Glutamatergic neuron (in vitro differentiated cells): ENCODE measurements around the gene PJA2. TPM values are rescaled to one million over a fixed set of nuclear protein-coding genes. Genes with fewer than 3 reads are reported as not detected.

ENCODE experiments used
- DNase-seq: peaks from one replicate; pipeline ENCODE4 v3.0.0; 2022
- H3K27ac Mint-ChIP-seq: one replicate; pipeline ENCODE4 v1.8.0; 2020; ENCODE audit warnings: mild to moderate bottlenecking, mixed read lengths, inconsistent platforms; ENCODE audit not compliant: unreplicated experiment
- H3K27me3 Mint-ChIP-seq: one replicate; pipeline ENCODE4 v1.8.0; 2020; ENCODE audit warnings: mild to moderate bottlenecking, moderate library complexity, mixed read lengths, inconsistent platforms; ENCODE audit not compliant: unreplicated experiment
- H3K36me3 Mint-ChIP-seq: one replicate; pipeline ENCODE4 v1.8.0; 2020; ENCODE audit warnings: mild to moderate bottlenecking, mixed read lengths, inconsistent platforms; ENCODE audit not compliant: unreplicated experiment
- H3K4me1 Mint-ChIP-seq: one replicate; pipeline ENCODE4 v1.8.0; 2020; ENCODE audit warnings: mild to moderate bottlenecking, low read depth, mixed read lengths, inconsistent platforms; ENCODE audit not compliant: unreplicated experiment
- H3K4me3 Mint-ChIP-seq: one replicate; pipeline ENCODE4 v1.8.0; 2020; ENCODE audit warnings: mild to moderate bottlenecking, mixed read lengths, inconsistent platforms; ENCODE audit not compliant: unreplicated experiment
- H3K9me3 Mint-ChIP-seq: one replicate; pipeline ENCODE4 v1.8.0; 2020; ENCODE audit warnings: mild to moderate bottlenecking, moderate library complexity, mixed read lengths, inconsistent platforms; ENCODE audit not compliant: unreplicated experiment
- total RNA-seq: library from RNA; stranded (reverse); fragmentation: NEBNext Ultra II Directional; extraction: Animal tissue kit (Norgen Biotek cat#: 25700); gene quantifications from one replicate; pipeline ENCODE4 v1.2.1, GENCODE V29; 2021; ENCODE audit not compliant: unreplicated experiment
- TF ChIP-seq, protein P1 (sequence below): fragments of 200-600 bp; sonication (generic); IDR thresholded peaks from one replicate; pipeline ENCODE4 v1.5.0; 2021; ENCODE audit not compliant: partially characterized antibody, unreplicated experiment

PJA2 gene
- total RNA-seq, 1 donor from 2014 or later = 156 TPM

- H3K36me3 Mint-ChIP-seq = no peaks in the 10 kb centered on the region
- TF ChIP-seq, protein P1, sequence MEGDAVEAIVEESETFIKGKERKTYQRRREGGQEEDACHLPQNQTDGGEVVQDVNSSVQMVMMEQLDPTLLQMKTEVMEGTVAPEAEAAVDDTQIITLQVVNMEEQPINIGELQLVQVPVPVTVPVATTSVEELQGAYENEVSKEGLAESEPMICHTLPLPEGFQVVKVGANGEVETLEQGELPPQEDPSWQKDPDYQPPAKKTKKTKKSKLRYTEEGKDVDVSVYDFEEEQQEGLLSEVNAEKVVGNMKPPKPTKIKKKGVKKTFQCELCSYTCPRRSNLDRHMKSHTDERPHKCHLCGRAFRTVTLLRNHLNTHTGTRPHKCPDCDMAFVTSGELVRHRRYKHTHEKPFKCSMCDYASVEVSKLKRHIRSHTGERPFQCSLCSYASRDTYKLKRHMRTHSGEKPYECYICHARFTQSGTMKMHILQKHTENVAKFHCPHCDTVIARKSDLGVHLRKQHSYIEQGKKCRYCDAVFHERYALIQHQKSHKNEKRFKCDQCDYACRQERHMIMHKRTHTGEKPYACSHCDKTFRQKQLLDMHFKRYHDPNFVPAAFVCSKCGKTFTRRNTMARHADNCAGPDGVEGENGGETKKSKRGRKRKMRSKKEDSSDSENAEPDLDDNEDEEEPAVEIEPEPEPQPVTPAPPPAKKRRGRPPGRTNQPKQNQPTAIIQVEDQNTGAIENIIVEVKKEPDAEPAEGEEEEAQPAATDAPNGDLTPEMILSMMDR = no peak
- no peaks in the 10 kb centered on the region for H3K4me1 Mint-ChIP-seq
- no peak overlapping the region for H3K27ac Mint-ChIP-seq
- peaks cover 1% of the 10 kb centered on the region for H3K27me3 Mint-ChIP-seq
- no peak overlapping the region for H3K4me3 Mint-ChIP-seq
- no peaks in the 10 kb centered on the region for H3K9me3 Mint-ChIP-seq
- DNase-seq = no peak
These were observed 42.9 kb upstream of the PJA2 start for GRCh38 chr5:109452661-109453060.

- Mint-ChIP-seq H3K4me1 (no peaks in the 10 kb centered on the region), H3K27me3 (no peaks in the 10 kb centered on the region), H3K9me3 (no peaks in the 10 kb centered on the region), H3K27ac (no peak overlapping the region), H3K36me3 (no peaks in the 10 kb centered on the region), H3K4me3 (no peak overlapping the region)
- TF ChIP-seq, protein P1 = no peak
- DNase-seq = no peak
These were observed 41.4 kb upstream of the PJA2 start for GRCh38 chr5:109451146-109451545.

- TF ChIP-seq, protein P1 = no peak
- H3K27me3 Mint-ChIP-seq = no peaks in the 10 kb centered on the region
- no peak overlapping the region for H3K27ac Mint-ChIP-seq
- no peaks in the 10 kb centered on the region for H3K9me3 Mint-ChIP-seq
- H3K4me3 Mint-ChIP-seq = no peak overlapping the region
- no peak for DNase-seq
- H3K36me3 Mint-ChIP-seq = no peaks in the 10 kb centered on the region
- no peaks in the 10 kb centered on the region for H3K4me1 Mint-ChIP-seq
These were observed 40.5 kb upstream of the PJA2 start for GRCh38 chr5:109450129-109450877.

DNA sequence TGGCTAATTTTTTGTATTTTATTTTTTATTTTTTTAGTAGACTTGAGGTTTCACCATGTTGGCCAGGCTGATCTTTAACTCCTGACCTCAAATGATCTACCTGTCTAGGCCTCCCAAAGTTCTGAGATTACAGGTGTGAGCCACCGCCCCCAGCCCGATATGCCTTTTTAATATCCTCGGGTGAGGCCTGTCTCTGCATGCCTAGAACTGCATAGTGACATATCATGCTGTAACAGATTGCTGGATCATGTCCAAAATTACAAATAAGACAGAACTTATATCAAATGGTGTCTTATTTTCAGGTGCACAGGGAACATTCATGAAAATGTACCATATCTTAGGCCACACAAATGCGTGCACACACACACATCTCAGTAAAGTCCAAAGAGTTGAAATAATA, 39.1 kb upstream of the PJA2 start:
- Mint-ChIP-seq H3K4me3 (no peak overlapping the region), H3K27ac (no peak overlapping the region)
- TF ChIP-seq, protein P1 = no peak

GRCh38 chr5:109439590-109439989, 29.8 kb upstream of the PJA2 start:
- no peaks in the 10 kb centered on the region for H3K27me3 Mint-ChIP-seq
- TF ChIP-seq, protein P1 = no peak
- H3K4me1 Mint-ChIP-seq = no peaks in the 10 kb centered on the region
- no peak overlapping the region for H3K27ac Mint-ChIP-seq
- no peak for DNase-seq
- H3K4me3 Mint-ChIP-seq = no peak overlapping the region
- no peaks in the 10 kb centered on the region for H3K36me3 Mint-ChIP-seq
- no peaks in the 10 kb centered on the region for H3K9me3 Mint-ChIP-seq

More for the DNA sequence above, 39.1 kb upstream of the PJA2 start:
- Mint-ChIP-seq H3K36me3 (no peaks in the 10 kb centered on the region), H3K4me1 (no peaks in the 10 kb centered on the region), H3K9me3 (no peaks in the 10 kb centered on the region), H3K27me3 (no peaks in the 10 kb centered on the region)
- no peak for DNase-seq
